ENCODE measurements around the gene IYD.

IYD gene

GRCh38 chr6:150412221-150412620 is 43.4 kb downstream of the IYD start:
- no peak for DNase-seq (ENCODE audit: low read depth)
- no peak overlapping the region for H3K4me3 ChIP-seq (ENCODE audit: control insufficient read depth, low read depth, low read length)
- TF ChIP-seq CTCF (IDR thresholded peaks at IDR 0.05; ENCODE audit: control insufficient read depth, insufficient read depth, low read depth, low read length, missing control alignments) = no peak

- TF ChIP-seq CTCF (IDR thresholded peaks at IDR 0.05; ENCODE audit: control insufficient read depth, insufficient read depth, low read depth, low read length, missing control alignments) = no peak
- DNase-seq (ENCODE audit: low read depth) = no peak
- H3K4me3 ChIP-seq (ENCODE audit: control insufficient read depth, low read depth, low read length) = no peak overlapping the region
Measured at GRCh38 chr6:150413198-150413597, 44.4 kb downstream of the IYD start.

- DNase-seq (ENCODE audit: low read depth) = no peak
Measured at GRCh38 chr6:150413781-150414281, 45.0 kb downstream of the IYD start.

GRCh38 chr6:150416128-150416527 is 47.3 kb downstream of the IYD start:
- DNase-seq (ENCODE audit: low read depth) = no peak
- no peak for TF ChIP-seq CTCF (IDR thresholded peaks at IDR 0.05; ENCODE audit: control insufficient read depth, insufficient read depth, low read depth, low read length, missing control alignments)
- no peak overlapping the region for H3K4me3 ChIP-seq (ENCODE audit: control insufficient read depth, low read depth, low read length)

More at GRCh38 chr6:150413781-150414281, 45.0 kb downstream of the IYD start:
- H3K4me3 ChIP-seq (ENCODE audit: control insufficient read depth, low read depth, low read length) = no peak overlapping the region
- no peak for TF ChIP-seq CTCF (IDR thresholded peaks at IDR 0.05; ENCODE audit: control insufficient read depth, insufficient read depth, low read depth, low read length, missing control alignments)

- DNase-seq (ENCODE audit: low read depth) = no peak
- no peak overlapping the region for H3K4me3 ChIP-seq (ENCODE audit: control insufficient read depth, low read depth, low read length)
- TF ChIP-seq CTCF (IDR thresholded peaks at IDR 0.05; ENCODE audit: control insufficient read depth, insufficient read depth, low read depth, low read length, missing control alignments) = no peak
Measured at GRCh38 chr6:150417250-150417649, 48.4 kb downstream of the IYD start.

- peak; percentile 83 for DNase-seq (ENCODE audit: low read depth)
- TF ChIP-seq CTCF (IDR thresholded peaks at IDR 0.05; ENCODE audit: control insufficient read depth, insufficient read depth, low read depth, low read length, missing control alignments) = peak; percentile 73
- peak overlapping the region; percentile 35 for H3K4me3 ChIP-seq (ENCODE audit: control insufficient read depth, low read depth, low read length)
Measured at GRCh38 chr6:150417899-150418826, 49.4 kb downstream of the IYD start.
